Activated CD8-positive, alpha-beta memory T cell treated with anti-CD3 and anti-CD28 coated beads for 24 hours (primary cell): ENCODE results near the gene KRTAP5-6.
"Not testable (repeated sequence)": the region's sequence is repeated elsewhere in the genome, so short reads cannot be mapped to it uniquely, and the experiment has no call there.

ENCODE experiments used
- DNase-seq: peaks from one replicate; pipeline ENCODE4 v3.0.0-alpha.2; 2020

The KRTAP5-6 gene

DNA sequence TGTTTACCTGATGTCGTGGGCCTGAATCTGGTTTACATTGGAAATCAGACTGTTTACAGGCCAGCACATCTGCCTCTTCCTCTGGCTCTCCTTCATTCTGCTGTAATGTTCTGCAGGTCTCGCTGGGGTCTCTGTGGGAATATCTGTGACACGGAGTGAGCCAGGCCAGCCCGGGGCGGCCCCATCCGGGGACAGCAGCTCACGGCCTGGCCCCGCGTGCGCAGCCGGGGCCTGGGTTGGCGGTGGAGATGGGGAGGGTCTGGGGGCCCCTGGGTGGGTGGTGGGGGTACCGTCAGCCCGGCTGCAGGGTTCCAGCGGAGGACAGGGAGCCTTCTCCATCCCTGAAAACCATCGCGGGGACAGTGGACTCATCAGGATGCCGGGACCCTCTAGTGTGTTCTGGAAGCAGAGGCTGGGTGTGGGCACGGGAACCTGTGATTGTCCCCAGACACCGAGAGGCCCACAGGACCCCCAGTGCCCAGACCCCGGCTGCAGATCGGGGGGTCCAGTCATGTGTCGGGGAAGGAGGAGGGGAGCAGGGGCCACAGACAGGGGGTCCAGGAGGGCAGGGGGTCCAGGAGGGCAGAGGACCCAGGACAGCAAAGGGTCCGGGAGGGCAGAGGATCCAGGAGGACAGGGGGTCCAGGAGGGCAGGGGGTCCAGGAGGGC, 13.0 kb upstream of the KRTAP5-6 start:
- DNase-seq, result not testable (repeated sequence)

DNA sequence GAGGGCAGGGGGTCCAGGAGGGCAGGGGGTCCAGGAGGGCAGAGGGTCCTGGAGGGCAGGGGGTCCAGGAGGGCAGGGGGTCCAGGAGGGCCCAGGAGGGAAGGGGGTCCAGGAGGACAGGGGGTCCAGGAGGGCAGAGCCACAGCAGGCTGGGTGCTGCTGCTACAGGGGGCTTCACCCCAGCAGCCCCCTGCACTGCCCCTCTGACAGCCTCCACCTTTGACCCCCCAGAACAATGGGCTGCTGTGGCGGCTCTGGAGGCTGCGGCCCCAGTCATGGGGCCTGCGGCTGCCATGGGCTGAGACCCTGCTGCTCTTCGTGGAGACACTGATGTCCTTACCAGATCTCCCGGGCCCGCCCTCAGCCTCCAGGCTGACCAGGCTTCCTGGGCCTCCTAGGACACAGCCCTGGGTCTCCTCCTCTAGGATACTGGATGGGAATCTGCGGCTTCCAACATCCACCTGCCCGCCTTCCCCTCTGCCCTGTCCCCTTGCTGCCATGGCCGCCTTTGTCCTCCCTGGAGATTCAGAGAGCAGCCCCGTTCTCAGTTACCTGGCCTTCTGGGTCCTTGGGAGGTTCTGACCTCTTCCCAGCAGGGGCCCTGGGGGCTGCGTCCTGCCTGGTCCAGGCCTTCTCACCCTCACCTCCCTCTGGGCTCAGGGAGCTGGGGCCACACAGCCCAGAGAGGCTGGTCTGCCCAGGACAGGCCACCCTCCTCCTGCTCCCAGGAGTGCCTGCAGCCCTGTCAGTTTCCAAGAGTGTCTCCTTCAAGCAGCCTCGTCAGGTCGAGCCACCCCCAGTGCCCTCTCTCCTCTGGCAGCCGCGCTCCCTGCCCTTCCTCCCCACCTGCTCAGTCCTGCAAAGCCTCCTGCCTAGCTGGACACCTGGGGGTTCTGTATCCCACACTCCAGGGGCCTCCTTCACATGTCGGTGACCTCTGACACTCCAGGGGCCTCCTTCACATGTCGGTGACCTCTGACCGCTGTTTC, 11.8 kb upstream of the KRTAP5-6 start:
- not testable (repeated sequence) for DNase-seq

- DNase-seq, result not testable (repeated sequence)
Measured at GRCh38 chr11:1686220-1686619, 10.8 kb upstream of the KRTAP5-6 start.

GRCh38 chr11:1688336-1688947, 8.6 kb upstream of the KRTAP5-6 start:
- DNase-seq, result not testable (repeated sequence)

DNA sequence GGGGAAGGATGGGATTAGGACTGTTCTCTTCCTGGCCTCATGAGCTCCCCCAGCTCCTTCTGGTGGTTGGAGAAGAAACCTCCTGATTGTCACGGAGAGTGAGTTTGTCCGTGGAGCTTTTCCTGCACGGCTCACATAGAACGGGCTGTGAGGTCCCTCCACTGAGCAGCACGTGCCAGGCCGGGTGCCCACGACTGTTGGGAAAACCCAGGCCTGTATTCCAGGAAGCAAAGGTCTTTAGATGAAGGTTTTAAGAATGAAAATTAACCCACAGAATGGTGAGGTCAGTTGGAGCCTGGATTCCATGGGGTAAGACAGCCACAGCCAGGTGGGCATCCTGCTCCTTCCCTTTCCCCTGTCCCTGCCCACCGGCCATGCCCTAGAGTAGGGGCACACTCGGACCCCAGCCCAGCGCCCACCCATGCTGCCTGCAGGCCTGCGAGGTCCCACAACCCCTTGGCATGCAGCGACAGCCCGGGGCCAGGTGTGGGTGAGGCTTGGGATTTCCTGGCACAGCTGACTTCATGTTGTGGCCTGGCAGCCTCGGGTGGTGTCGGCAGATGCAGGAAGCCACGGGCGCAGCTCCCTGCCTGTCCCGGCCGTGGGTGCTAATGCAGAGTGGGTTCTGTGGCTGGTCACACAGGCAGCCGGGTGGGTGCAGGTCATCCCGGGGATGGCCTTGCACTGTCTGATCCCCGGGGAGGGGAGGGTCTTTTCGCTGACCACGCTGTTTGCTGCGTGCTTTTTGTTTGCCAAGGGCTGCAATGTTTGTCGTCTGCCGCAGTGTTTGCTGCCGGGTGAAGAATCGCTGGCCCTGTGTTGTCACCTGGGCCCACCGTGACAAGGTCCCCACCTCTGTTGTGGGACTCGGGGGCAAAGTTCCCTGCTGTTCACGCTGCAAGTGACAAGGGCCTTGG, 7.5 kb upstream of the KRTAP5-6 start:
- DNase-seq, result not testable (repeated sequence)

- no peak for DNase-seq
Measured at GRCh38 chr11:1690167-1691025, 6.6 kb upstream of the KRTAP5-6 start.

GRCh38 chr11:1691026-1691877, 5.7 kb upstream of the KRTAP5-6 start:
- DNase-seq, result no peak

- no peak for DNase-seq
Measured at GRCh38 chr11:1691878-1692707, 4.9 kb upstream of the KRTAP5-6 start.

- no peak for DNase-seq
Measured at GRCh38 chr11:1692708-1693326, 4.2 kb upstream of the KRTAP5-6 start.

DNA sequence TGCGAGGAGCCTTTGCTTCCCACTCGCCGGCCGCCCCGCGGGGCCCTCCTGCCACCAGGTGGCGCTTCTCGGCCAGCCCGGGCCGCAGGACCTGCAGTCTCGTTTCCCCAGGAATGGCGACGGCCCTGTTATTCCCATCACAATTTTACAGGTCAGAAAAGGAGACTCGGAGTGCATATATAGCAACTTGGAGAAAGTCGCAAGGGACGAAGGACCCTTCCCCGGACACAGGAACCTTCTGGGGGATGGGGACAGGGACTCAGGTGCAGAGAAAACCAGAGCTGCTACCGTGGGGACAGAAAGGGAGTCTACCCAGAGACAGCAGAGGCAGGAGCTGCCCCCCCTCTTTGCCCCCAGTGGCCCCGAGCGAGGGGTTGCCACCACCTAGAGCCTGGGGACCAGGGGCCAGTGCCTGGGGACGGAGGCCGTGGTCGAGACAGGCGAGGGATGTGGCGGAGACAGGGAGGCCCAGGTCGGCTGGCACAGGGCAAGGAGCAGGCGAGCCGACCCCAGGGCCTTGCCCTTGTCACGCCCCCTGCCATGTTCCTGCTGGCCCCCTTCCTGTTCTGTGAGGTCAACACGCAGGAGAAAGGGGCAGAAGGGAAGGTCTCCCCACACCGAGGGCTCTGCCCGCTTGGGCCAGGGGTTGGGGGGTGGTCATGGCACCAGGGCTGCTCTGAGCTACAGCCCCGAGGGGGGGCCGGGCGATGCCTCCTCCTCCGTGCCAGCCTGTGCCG, 3.5 kb upstream of the KRTAP5-6 start:
- peak; percentile 91 for DNase-seq

DNA sequence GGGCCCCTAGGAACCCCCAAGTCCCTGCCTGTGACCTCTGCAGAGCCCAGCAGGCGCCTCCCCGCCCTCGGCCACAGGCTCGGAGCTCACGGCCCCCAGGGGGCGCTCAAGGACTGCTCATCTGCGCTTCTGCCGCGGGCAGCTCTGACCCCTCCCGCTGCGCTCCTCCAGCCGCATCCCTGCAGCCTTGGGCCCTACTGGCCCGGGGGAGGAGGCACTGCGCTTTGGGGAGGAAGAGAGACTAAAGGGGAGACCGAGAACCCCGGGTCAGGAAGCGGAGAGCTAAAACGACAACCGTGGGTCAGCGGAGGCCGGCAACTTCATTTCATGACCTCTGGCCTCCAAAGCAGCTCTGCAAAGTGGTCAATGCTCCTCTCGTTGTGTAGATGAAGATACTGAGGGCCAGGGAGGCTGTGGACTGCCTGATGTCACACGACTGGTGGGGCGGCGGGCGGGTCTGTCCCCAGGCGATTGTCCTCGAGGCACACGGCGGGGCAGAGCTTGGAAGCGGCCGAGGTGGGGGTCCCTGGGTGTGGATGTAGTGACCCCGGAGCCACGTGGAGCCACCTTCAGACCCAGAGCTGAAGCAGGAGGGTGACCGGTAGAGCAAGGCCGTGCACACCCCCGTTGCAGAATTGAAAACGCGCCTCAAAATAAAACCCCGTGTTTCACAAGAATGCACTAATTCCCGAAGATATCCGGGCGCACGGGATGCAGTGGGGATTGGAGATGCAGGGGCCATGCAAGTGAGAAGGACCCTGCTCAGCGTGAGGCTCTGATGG, 2.7 kb upstream of the KRTAP5-6 start:
- DNase-seq, result peak; percentile 95

GRCh38 chr11:1694846-1695547, 2.0 kb upstream of the KRTAP5-6 start:
- no peak for DNase-seq

DNA sequence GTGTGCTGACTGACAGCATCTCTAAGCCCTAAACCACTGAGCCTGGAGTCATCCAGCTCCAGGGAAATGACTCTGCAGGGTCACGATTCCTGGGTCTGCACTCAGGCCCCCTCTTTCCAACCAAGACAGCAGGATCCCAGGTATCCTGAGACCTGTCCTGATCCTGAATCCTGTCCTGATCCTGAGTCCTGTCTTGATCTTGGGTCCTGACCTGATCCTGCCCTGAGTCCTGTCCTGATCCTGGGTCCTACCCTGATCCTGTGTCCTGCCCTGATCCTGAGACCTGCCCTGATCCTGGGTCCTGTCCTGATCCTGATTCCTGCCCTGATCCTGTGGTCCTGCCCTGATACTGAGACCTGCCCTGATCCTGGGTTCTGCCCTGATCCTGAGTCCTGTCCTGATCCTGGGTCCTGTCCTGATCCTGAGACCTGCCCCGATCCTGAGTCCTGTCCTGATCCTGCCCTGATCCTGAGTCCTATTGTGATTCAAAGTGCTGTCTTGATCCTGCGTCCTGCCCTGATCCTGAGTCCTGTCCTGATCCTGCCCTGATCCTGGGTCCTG, 1.4 kb upstream of the KRTAP5-6 start:
- DNase-seq, result no peak

- DNase-seq, result no peak
Measured at GRCh38 chr11:1699771-1700170, 2.8 kb downstream of the KRTAP5-6 start.

GRCh38 chr11:1701091-1701807, 4.3 kb downstream of the KRTAP5-6 start:
- DNase-seq, result peak; percentile 66

DNA sequence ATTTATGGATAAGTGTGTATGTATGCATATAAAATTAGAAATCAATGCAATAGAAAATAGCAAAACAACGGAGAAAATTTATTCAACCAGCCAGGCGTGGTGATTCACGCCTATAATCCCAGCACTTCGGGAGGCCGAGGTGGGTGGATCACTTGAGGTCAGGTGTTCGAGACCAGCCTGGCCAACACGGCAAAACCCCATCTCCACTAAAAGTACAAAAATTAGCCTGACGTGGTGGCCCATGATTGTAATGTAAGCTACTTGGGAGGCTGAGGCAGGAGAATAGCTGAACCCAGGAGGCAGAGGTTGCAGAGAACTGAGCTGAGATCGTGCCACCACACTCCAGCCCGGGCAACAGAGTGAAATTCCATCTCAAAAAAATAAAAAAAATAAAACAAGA, 5.5 kb downstream of the KRTAP5-6 start:
- no peak for DNase-seq
